GM21723 (cell line): Measurements from ENCODE around the gene ETS2.

Source experiments
- ATAC-seq: cut with Tn5 transposase; IDR thresholded peaks from one replicate; pipeline ENCODE4 v1.9.1; 2021; ENCODE audit warnings: mild to moderate bottlenecking, moderate library complexity; ENCODE audit not compliant: unreplicated experiment

The ETS2 gene

DNA sequence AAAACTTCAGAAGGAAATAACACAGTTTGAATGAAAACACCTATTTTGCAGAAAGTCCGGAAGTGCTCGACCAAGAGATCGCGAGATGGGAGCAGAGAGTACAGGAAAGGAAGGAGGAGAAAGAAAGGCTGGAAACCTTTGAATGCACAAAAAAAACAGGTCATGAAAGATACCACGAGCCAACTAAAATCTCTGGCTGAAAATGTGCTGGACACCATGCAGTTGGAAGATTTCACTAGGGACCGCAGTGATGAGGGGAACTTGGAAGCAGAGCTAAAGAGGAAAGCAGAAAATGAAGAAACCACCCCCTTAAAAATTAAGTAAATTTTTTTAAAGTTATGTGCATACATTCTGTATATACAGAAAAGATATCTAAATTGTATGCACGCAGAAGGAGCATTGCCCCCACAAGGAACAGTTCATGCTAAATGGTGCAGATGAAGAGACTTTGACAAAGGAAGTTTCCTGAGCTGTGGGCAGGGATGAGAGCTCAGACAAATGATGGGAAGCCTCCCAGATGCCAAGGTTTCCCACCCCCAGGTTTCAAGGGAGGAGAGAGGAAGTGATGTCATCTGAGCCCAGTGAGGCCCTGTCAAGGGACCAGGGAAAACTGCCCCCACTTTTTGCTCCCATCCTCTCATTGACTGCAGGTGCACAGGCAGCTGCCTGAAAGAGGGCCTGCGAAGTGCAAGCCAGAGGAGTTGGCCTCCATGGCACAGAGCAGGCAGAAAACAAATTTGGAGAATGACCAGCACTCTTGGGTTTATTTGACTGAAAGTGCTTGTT lies 52.5 kb downstream of the ETS2 start:
- ATAC-seq: no peak

DNA sequence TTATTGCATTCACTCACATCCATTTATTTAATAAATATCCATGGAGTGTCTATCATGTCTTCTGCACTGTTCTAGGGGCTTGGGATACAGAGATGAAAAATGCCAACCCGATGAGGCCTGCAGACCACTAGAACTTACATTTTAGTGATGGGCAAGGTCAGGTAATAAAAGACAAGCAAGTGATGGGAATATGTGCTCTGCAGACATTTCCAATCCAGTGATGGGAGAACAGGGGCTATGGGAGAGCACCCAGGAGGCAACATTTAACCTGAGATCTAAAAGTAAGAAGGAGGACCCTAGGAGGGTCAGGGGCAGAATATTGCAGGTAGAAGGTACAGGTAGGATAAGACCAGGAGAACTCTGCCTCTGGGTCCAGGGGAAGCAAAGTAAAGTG lies 53.1 kb downstream of the ETS2 start:
- no peak for ATAC-seq

DNA sequence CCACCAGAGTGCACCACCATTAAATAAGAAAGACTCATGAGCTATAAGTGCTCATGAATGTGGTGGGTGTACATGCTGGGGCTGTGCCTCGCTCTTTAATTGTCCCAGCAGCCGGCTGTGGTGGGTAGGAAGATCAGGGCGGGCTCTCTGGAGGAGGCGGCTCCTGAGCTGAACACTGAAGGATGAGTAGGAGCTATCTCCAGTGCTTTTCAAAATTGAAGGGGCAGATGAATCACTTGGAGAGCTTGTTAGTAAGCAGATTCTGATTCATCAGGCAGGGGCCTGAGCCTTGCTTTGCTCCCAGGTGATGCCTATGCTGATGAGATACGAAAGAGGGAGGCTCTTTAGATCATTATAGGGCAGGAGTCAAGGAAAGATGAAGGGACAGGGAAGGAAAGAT lies 54.1 kb downstream of the ETS2 start:
- no peak for ATAC-seq

DNA sequence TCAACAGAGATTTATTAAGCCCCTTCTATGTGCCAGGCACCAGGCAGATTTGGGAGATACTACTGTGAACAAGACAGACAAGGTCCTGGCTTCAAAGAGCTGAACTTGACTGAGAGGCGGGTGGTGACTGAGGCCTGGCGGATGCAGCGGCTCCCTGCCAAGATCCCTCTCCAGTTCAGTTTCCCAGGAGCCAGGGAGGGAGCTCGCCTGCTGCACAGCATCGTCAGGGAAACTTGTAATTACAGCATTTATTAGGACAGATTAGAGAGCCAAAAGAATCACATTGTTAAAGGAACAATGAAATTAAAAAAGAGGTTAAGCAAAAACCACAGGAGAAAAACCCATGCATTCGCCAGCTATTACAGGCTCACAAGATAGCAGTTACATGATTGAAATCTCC lies 55.3 kb downstream of the ETS2 start:
- ATAC-seq: no peak

DNA sequence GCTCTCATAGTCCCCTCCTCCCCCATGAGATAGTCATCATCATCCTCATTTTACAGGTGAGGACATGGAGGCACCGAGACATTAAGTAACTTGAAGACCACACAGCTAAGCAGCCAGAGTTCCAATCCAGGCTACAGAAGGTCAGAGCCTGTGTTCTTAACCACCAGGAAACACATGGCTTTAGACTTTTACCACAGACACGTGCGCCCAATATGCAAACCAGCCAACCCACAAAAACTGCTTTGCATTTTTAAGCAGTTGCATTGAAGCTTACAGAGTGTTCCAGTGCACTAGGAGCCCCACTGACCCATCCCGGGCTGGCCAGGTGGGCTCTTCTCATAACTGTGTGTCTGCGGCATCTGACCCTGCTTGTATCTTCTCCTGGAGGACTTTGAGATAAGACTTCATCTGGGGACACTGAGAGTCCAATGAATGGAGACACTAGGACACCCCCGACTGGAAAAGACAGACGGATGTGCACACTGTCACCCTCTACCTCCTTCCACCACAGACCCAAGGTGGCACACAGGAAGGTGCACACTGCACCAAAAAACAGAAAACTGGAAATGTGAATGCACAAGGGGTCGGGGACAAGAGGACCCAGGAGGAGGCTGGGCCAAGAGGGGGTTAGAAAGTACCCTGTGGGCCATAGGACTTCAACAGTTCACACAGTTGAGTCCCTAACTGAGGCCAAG lies 56.4 kb downstream of the ETS2 start:
- peak; percentile 89 for ATAC-seq

DNA sequence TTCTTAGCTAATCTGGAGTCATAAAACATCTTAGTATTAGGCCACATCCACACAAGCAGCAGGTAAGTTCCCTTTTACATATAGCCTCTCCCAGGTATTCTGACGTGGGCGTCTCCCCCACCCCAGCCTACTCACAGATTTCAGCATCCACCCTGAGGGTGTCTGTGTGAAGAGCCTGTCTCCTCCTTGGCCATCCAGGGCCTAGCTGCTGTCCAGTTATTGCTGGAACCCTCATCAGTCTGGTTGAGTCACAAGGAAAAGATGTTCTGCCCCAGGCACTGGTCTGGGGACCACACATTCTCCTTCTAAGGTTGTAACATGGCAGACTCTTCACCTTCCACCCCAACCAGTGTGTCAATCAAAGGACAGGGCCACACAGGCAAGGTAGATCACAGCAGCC lies 57.6 kb downstream of the ETS2 start:
- ATAC-seq: no peak

DNA sequence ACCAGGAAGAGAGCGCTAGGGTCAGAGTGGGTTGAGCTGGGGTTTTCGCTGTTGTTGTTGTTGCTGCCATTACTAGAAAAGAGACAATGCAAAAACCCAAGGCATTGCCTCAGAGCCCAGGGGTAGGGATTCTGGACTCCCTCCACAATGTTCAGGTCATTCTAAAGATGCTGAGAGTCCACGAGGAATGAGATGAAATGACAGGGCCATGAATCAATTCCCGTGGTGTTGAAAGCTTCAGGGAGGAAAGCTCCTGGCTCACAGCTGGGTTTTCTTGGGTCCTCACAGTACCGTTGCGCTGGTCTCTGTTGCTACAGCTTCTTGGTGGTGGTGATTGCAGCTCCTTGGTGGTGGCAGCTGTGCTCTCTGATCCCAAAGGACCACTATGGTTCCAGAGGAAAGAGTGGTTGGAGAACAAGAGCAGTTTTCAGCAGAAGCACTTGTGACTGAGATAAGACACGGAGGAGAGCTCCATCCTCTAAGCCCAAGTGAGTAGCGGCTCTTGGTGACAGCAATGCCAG lies 58.2 kb downstream of the ETS2 start:
- no peak for ATAC-seq

DNA sequence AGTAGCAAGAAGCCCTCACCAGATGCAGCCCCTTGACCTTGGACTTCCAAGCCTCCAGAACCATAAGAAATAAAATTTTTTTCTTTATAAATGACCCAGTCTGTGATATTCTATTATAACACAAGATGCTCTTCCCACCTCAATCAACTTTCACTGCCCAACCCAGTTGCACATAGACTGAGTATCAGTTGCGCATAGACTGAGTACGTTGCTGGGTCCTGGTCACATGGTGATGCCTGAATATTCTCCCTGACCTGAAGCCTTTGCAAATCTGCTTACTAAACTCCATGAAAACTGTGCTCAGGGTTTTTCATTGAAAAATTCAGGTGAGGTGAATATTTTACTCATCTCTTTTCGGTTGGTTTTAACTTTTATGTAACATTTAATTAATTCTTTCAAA lies 59.2 kb downstream of the ETS2 start:
- no peak for ATAC-seq

DNA sequence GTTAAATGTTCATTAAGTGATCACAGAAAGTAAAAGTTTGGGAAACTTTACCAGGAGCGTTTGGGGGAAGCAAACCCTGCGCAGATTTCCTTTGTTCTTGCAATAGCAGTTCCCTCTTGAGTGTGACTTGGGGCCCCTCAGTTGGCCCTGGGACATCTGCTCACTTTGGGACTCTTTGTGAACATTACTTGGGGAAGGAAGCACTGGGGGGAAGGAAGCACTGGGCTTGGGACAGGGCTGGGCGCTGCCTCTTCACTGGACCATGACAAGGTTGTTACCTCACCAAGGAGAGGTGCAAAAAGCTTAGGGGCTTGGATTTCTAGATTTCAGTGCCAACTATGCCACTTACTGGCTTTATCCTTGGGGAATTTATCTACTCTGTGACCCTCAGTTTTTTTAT lies 63.5 kb downstream of the ETS2 start:
- ATAC-seq: no peak

DNA sequence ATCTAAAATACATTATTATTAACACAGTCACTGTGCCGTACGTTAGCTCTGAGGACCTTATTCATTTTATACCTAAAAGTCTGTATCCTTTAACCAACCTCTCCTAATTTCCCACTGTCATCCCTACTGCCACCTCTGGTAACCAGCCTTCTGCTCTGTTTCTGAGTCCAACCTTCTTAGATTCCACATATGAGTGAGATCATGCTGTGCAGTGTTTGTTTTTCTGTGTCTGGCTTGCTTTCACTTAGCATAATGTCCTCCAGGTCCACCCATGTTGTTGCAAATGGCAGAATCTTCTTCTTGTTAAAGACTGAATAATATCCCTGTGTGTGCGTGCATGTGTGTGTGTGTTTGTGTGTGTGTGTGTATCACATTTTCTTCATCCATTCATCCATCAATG lies 64.2 kb downstream of the ETS2 start:
- ATAC-seq: no peak
